Kidney (tissue), 14 donors: ENCODE measurements around the gene NSUN7. TPM values are rescaled to one million over a fixed set of nuclear protein-coding genes. Genes with fewer than 3 reads are reported as not detected.
"Not testable (repeated sequence)": the region's sequence is repeated elsewhere in the genome, so short reads cannot be mapped to it uniquely, and the experiment has no call there.

Source experiments
- DNase-seq, 5 donors: peaks; one replicate each; pipeline ENCODE4 v3.0.0-alpha.2; 2013 to 2020
- FAIRE-seq: peaks from 2 replicates; lab custom pipeline; 2012; peaks lifted over from hg19 to GRCh38; lab: Jason Lieb, UNC
- H3K27ac ChIP-seq, 2 donors: one replicate each; pipeline ENCODE4 v1.7.0; 2013; ENCODE audit warnings: low read depth in 2 of 2, low read length in 2 of 2, inconsistent platforms in 1 of 2
- H3K27me3 ChIP-seq: one replicate; pipeline ENCODE4 v1.7.1; 2013; ENCODE audit warnings: low read length, inconsistent platforms; ENCODE audit not compliant: control insufficient read depth, insufficient read depth
- H3K36me3 ChIP-seq, 3 donors: one replicate each; pipeline versions ENCODE4 v1.7.0 to v1.7.1; 2013; ENCODE audit warnings: low read length in 3 of 3, control low read depth in 1 of 3, inconsistent platforms in 1 of 3; ENCODE audit not compliant: insufficient read depth in 3 of 3, control insufficient read depth in 2 of 3
- H3K4me1 ChIP-seq, 3 donors: one replicate each; pipeline versions ENCODE4 v1.7.0 to v1.7.1; 2013; ENCODE audit warnings: low read length in 3 of 3, inconsistent platforms in 1 of 3, low read depth in 1 of 3; ENCODE audit not compliant: control insufficient read depth in 2 of 3, insufficient read depth in 2 of 3
- H3K4me3 ChIP-seq, 3 donors: one replicate each; pipeline versions ENCODE4 v1.7.0 to v1.8.1; 2013; ENCODE audit warnings: low read length in 3 of 3, control low read depth in 1 of 3, inconsistent platforms in 1 of 3
- H3K9ac ChIP-seq, 3 donors: one replicate each; pipeline versions ENCODE4 v1.7.0 to v1.7.1; 2013; ENCODE audit warnings: low read length in 3 of 3, control low read depth in 1 of 3, inconsistent platforms in 1 of 3
- H3K9me3 ChIP-seq, 3 donors: one replicate each; pipeline versions ENCODE4 v1.7.0 to v1.7.1; 2013; ENCODE audit warnings: low read length in 3 of 3, control low read depth in 1 of 3, inconsistent platforms in 1 of 3; ENCODE audit not compliant: control insufficient read depth in 2 of 3, insufficient read depth in 1 of 3
- intact Hi-C: fragments of 100-400 bp; cut with DNase I; formaldehyde crosslinking; loops from one replicate; pipeline ENCODE4 v1.11.1; 2022
- polyA plus RNA-seq: library from polyadenylated mRNA; stranded (reverse); fragments of 350-450 nt; fragmentation: Illumina TruSeq; extraction: RNeasy Lipid Tissue Mini Kit (QIAGEN cat#74804); gene quantifications from one replicate; pipeline ENCODE4 v1.2.3, GENCODE V29; 2014; ENCODE audit warnings: low read depth, low replicate concordance; ENCODE audit not compliant: insufficient read depth
- total RNA-seq: library from RNA; stranded (reverse); fragmentation: NEBNext Ultra II Directional; extraction: Animal tissue kit (Norgen Biotek cat#: 25700); gene quantifications from one replicate; pipeline ENCODE4 v1.2.1, GENCODE V29; 2021
- TF ChIP-seq, protein P1 (sequence below): IDR thresholded peaks from 3 replicates; pipeline ENCODE4 v1.5.1; 2012; ENCODE audit warnings: mild to moderate bottlenecking, moderate library complexity, borderline replicate concordance; ENCODE audit not compliant: insufficient read depth; ENCODE audit errors: extremely low read depth
- donor health status: control.
- donor health status: control.
- donor health status: control.
- donor health status: control.
- donor health status: control.
- donor health status: DM: yes; HTN: yes; CAD: no.
- donor health status: Normal renal cell carcinoma (clear cell type).

NSUN7 gene
- total and polyA plus RNA-seq, 2 donors from 2014 or later = 4.1 to 7.6 TPM

DNA sequence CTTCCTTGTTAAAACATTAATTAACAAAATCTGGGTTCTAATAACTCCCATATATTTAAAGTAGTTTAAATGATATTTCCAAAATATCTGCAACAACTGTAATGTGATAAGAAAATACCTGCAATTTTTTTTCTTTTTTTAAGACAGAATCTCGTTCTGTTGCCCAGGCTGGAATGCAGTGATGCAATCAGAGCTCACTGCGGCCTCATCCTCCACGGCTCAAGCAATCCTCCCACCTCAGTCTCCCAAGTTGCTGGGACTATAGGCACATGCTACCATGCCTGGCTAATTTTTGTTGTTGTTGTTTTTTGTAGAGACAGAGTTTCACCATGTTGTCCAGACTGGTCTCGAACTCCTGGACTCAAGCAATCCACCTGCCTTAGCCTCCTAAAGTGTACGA lies 45.7 kb upstream of the NSUN7 start:
- Histone ChIP-seq H3K9ac (no peak overlapping the region), H3K27ac (no peak overlapping the region), H3K4me3 (no peak overlapping the region), H3K27me3 (no peaks in the 10 kb centered on the region), H3K4me1 (peaks cover 0 to 5% (median 0%) of the 10 kb centered on the region in 3 donors), H3K9me3 (no peaks in the 10 kb centered on the region), H3K36me3 (no peaks in the 10 kb centered on the region)
- intact Hi-C loops = no loop called here
- FAIRE-seq = no peak
- TF ChIP-seq, protein P1, sequence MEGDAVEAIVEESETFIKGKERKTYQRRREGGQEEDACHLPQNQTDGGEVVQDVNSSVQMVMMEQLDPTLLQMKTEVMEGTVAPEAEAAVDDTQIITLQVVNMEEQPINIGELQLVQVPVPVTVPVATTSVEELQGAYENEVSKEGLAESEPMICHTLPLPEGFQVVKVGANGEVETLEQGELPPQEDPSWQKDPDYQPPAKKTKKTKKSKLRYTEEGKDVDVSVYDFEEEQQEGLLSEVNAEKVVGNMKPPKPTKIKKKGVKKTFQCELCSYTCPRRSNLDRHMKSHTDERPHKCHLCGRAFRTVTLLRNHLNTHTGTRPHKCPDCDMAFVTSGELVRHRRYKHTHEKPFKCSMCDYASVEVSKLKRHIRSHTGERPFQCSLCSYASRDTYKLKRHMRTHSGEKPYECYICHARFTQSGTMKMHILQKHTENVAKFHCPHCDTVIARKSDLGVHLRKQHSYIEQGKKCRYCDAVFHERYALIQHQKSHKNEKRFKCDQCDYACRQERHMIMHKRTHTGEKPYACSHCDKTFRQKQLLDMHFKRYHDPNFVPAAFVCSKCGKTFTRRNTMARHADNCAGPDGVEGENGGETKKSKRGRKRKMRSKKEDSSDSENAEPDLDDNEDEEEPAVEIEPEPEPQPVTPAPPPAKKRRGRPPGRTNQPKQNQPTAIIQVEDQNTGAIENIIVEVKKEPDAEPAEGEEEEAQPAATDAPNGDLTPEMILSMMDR = no peak
- no peak for DNase-seq

DNA sequence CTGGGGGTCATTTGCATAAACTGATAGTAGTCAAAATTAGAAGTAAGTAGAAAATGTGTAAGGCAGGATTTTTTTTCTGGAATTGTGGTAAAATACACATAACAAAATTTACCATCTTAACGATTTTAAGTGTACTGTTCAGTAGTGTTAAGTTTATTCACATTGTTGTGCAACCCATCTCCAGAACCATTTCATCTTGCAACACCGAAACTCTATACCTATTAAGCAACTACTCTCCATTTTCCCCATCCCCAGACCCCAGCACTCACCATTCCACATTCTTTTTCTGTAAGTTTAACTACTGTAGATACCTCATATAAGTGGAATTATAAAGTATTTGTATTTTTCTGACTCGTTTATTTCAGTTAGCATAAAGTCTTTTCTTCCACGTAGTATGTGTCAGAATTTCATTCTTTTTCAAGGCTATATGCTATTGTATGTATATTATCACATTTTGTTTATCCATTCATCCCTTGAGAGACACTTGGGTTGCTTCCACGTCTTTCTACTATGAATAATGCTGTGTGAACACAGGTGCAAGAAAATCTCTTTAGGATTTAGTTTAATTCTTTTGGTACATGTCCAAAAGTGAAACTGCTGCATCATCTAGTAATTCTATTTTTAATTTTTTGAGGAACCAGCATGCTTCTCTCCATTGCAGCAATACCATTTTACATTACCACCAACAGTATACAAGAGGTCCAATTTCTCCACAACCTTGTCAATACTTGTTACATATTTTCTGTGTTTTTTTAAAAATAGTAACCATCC lies 39.1 kb upstream of the NSUN7 start:
- no peaks in the 10 kb centered on the region for H3K9me3 ChIP-seq
- no peak overlapping the region for H3K9ac ChIP-seq
- no peaks in the 10 kb centered on the region for H3K4me1 ChIP-seq
- no peak overlapping the region for H3K27ac ChIP-seq
- H3K27me3 ChIP-seq = no peaks in the 10 kb centered on the region
- H3K4me3 ChIP-seq = no peak overlapping the region
- H3K36me3 ChIP-seq = no peaks in the 10 kb centered on the region
- intact Hi-C loops = no loop called here
- no peak for DNase-seq
- no peak for FAIRE-seq
- TF ChIP-seq, protein P1 = no peak

DNA sequence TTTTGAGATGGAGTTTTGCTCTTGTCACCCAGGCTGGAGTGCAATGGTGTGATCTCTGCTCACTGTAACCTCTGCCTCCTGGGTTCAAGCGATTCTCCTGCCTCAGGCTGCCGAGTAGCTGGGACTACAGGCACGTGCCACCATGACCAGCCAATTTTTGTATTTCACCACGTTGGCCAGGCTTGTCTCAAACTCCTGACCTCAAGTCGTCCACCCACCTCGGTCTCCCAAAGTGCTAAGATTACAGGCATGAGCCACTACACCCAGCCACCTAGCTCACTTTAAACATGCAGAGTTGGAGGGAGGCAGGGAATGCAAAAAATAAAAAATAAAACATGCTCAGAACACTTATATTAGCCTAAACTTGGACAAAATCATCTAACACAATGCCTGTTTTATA lies 36.8 kb upstream of the NSUN7 start:
- H3K27me3 ChIP-seq, H3K9me3 ChIP-seq, H3K4me3 ChIP-seq, FAIRE-seq, H3K9ac ChIP-seq, H3K27ac ChIP-seq, H3K36me3 ChIP-seq, intact Hi-C loops, DNase-seq, H3K4me1 ChIP-seq: not testable (repeated sequence)

DNA sequence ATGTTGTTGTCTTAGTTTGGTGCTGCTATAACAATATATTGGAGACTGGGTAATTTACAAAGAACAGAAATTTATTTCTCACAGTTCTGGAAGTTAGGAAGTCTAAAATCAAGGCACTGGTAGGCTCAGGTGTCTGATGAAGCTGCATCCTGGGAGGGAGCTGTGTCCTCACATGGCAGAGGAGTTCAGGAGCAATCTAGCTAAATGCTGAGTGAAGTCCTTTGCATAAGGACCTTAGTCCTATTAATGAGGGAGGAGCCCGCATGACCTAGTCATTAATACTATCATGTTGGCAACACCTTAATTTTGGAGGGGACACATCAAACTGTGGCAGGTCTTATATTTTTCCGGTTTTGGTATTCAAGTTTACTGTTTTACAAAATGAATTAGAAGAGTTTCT lies 36.0 kb upstream of the NSUN7 start:
- intact Hi-C loops = no loop called here
- TF ChIP-seq, protein P1 = no peak
- DNase-seq (no peak), FAIRE-seq (no peak)
- Histone ChIP-seq H3K4me1 (peaks cover 0 to 5% (median 2%) of the 10 kb centered on the region in 3 donors), H3K27me3 (no peaks in the 10 kb centered on the region), H3K9me3 (no peaks in the 10 kb centered on the region), H3K36me3 (no peaks in the 10 kb centered on the region), H3K4me3 (no peak overlapping the region), H3K27ac (no peak overlapping the region), H3K9ac (no peak overlapping the region)
